H9 (cell line): Measurements from ENCODE around the gene EHBP1. TPM values are rescaled to one million over a fixed set of nuclear protein-coding genes. Genes with fewer than 3 reads are reported as not detected.

ENCODE experiments used
- DNase-seq: peaks from one replicate; pipeline ENCODE4 v3.0.0-alpha.2; 2017
- H2AFZ ChIP-seq: one replicate; pipeline ENCODE4 v1.6.1; 2013; ENCODE audit warnings: mild to moderate bottlenecking, low read length, control low read depth, moderate library complexity
- H2AK5ac ChIP-seq: 2 replicates; pipeline ENCODE4 v1.6.1; 2013; ENCODE audit warnings: low read length, control low read depth, mixed read lengths; ENCODE audit not compliant: insufficient read length
- H2BK120ac ChIP-seq: one replicate; pipeline ENCODE4 v1.6.1; 2013; ENCODE audit warnings: low read depth, mild to moderate bottlenecking, low read length, control low read depth, inconsistent platforms; ENCODE audit not compliant: poor library complexity, severe bottlenecking
- H2BK12ac ChIP-seq: 2 replicates; pipeline ENCODE4 v1.6.1; 2013; ENCODE audit warnings: low read length, control low read depth, mixed read lengths, low read depth; ENCODE audit not compliant: insufficient read length
- H2BK15ac ChIP-seq: 2 replicates; pipeline ENCODE4 v1.6.1; 2013; ENCODE audit warnings: low read depth, low read length, control low read depth
- H2BK20ac ChIP-seq: one replicate; pipeline ENCODE4 v1.6.1; 2013; ENCODE audit warnings: low read depth, mild to moderate bottlenecking, low read length, control low read depth, inconsistent platforms; ENCODE audit not compliant: poor library complexity, severe bottlenecking
- H2BK5ac ChIP-seq: 2 replicates; pipeline ENCODE4 v1.6.1; 2013; ENCODE audit warnings: low read length, control low read depth, mixed read lengths; ENCODE audit not compliant: insufficient read length
- H3K14ac ChIP-seq: 2 replicates; pipeline ENCODE4 v1.6.1; 2013; ENCODE audit warnings: low read length, control low read depth; ENCODE audit not compliant: insufficient read depth
- H3K18ac ChIP-seq: 2 replicates; pipeline ENCODE4 v1.6.1; 2013; ENCODE audit warnings: low read depth, mild to moderate bottlenecking, mixed read lengths, low read length, control low read depth; ENCODE audit not compliant: insufficient read length
- H3K23ac ChIP-seq: 2 replicates; pipeline ENCODE4 v1.6.1; 2013; ENCODE audit warnings: low read length, control low read depth, mixed read lengths, low read depth; ENCODE audit not compliant: insufficient read length
- H3K23me2 ChIP-seq: 2 replicates; pipeline ENCODE4 v1.6.1; 2013; ENCODE audit warnings: low read depth, mild to moderate bottlenecking, mixed read lengths, low read length, control low read depth; ENCODE audit not compliant: insufficient read length, poor library complexity, severe bottlenecking
- H3K27ac ChIP-seq: 2 replicates; pipeline ENCODE4 v1.5.1; 2013; ENCODE audit warnings: low read length, control low read depth, mixed read lengths, low read depth; ENCODE audit not compliant: insufficient read length
- H3K27me3 ChIP-seq: 2 replicates; pipeline ENCODE4 v1.6.1; 2013; ENCODE audit warnings: low read length, control low read depth, inconsistent platforms; ENCODE audit not compliant: insufficient read depth
- H3K4ac ChIP-seq: 2 replicates; pipeline ENCODE4 v1.6.1; 2013; ENCODE audit warnings: low read depth, mild to moderate bottlenecking, control low read depth, inconsistent platforms, low read length, moderate library complexity
- H3K4me1 ChIP-seq: 2 replicates; pipeline ENCODE4 v1.6.1; 2013; ENCODE audit warnings: low read length, control low read depth, inconsistent platforms; ENCODE audit not compliant: insufficient read depth
- H3K4me2 ChIP-seq: 2 replicates; pipeline ENCODE4 v1.6.1; 2013; ENCODE audit warnings: low read length, control low read depth, mixed read lengths; ENCODE audit not compliant: insufficient read length, insufficient read depth
- H3K56ac ChIP-seq: 2 replicates; pipeline ENCODE4 v1.6.1; 2013; ENCODE audit warnings: low read depth, mild to moderate bottlenecking, mixed read lengths, low read length, control low read depth; ENCODE audit not compliant: insufficient read length
- H3K79me1 ChIP-seq: 2 replicates; pipeline ENCODE4 v1.6.1; 2013; ENCODE audit warnings: low read depth, mild to moderate bottlenecking, moderate library complexity, low read length, control low read depth, inconsistent platforms; ENCODE audit not compliant: insufficient read depth, poor library complexity, severe bottlenecking
- H3K79me2 ChIP-seq: 2 replicates; pipeline ENCODE4 v1.6.1; 2013; ENCODE audit warnings: low read length, control low read depth, inconsistent platforms; ENCODE audit not compliant: insufficient read depth
- H3K9ac ChIP-seq: 2 replicates; pipeline ENCODE4 v1.6.1; 2013; ENCODE audit warnings: low read length, control low read depth, mixed read lengths; ENCODE audit not compliant: insufficient read length; ENCODE audit errors: extremely low read depth
- H3K9me3 ChIP-seq: one replicate; pipeline ENCODE4 v1.6.1; 2013; ENCODE audit warnings: low read depth, low read length, inconsistent platforms; ENCODE audit not compliant: control insufficient read depth
- H3T11ph ChIP-seq: one replicate; pipeline ENCODE4 v1.6.1; 2013; ENCODE audit warnings: mild to moderate bottlenecking, low read length, control low read depth, inconsistent platforms
- H4K20me1 ChIP-seq: one replicate; pipeline ENCODE4 v1.6.1; 2013; ENCODE audit not compliant: control insufficient read depth, insufficient read length, insufficient read depth
- H4K5ac ChIP-seq: 2 replicates; pipeline ENCODE4 v1.6.1; 2013; ENCODE audit warnings: low read depth, mild to moderate bottlenecking, mixed read lengths, low read length, control low read depth; ENCODE audit not compliant: insufficient read length
- H4K8ac ChIP-seq: replicated peaks from 2 replicates; pipeline ENCODE4 v1.6.1; 2013; ENCODE audit warnings: low read length, control low read depth, mixed read lengths, low read depth; ENCODE audit not compliant: insufficient read length
- H4K91ac ChIP-seq: 2 replicates; pipeline ENCODE4 v1.6.1; 2013; ENCODE audit warnings: low read depth, mild to moderate bottlenecking, moderate library complexity, mixed read lengths, low read length, control low read depth; ENCODE audit not compliant: insufficient read length
- H3K27ac Mint-ChIP-seq, 3 experiments: 2 replicates in 2 of 3; 3 replicates in 1 of 3; pipeline ENCODE4 v1.8.0; 2020 to 2021; ENCODE audit warnings: mixed read lengths in 3 of 3, mild to moderate bottlenecking in 1 of 3, moderate library complexity in 1 of 3
- H3K27me3 Mint-ChIP-seq: 2 replicates; pipeline ENCODE4 v1.8.0; 2021; ENCODE audit warnings: low read depth, mild to moderate bottlenecking, moderate library complexity, mixed read lengths
- H3K36me3 Mint-ChIP-seq, 3 experiments: 2 replicates in 2 of 3; 3 replicates in 1 of 3; pipeline ENCODE4 v1.8.0; 2020 to 2021; ENCODE audit warnings: low read depth in 3 of 3, mixed read lengths in 3 of 3; ENCODE audit not compliant: insufficient read depth in 1 of 3
- H3K4me1 Mint-ChIP-seq, 2 experiments: 2 replicates each; pipeline ENCODE4 v1.8.0; 2020; ENCODE audit warnings: mixed read lengths in 2 of 2
- H3K4me3 Mint-ChIP-seq, 2 experiments: 2 replicates in 1 of 2; 3 replicates in 1 of 2; pipeline ENCODE4 v1.8.0; 2020 to 2021; ENCODE audit warnings: mild to moderate bottlenecking in 2 of 2, mixed read lengths in 2 of 2, moderate library complexity in 1 of 2
- H3K9me3 Mint-ChIP-seq, 2 experiments: 2 replicates in 1 of 2; 3 replicates in 1 of 2; pipeline ENCODE4 v1.8.0; 2020; ENCODE audit warnings: mild to moderate bottlenecking in 2 of 2, mixed read lengths in 2 of 2, moderate library complexity in 1 of 2
- WGBS: extraction: QIAGEN DNeasy Blood & Tissue Kit; methylation state at CpG from one replicate; pipeline ENCODE4 v1.1.7; 2013; ENCODE audit warnings: missing lambda C conversion rate, low lambda C conversion rate, mixed read lengths; ENCODE audit not compliant: insufficient read length; ENCODE audit errors: extremely low coverage; 5-methylcytosine and 5-hydroxymethylcytosine counted together
- total RNA-seq: library from RNA; stranded (reverse); gene quantifications from 2 replicates; pipeline ENCODE4 v1.2.1, GENCODE V29; 2021
- TF ChIP-seq, protein P1 (sequence below): fragments of 200-600 bp; sonication (generic); conservative IDR thresholded peaks from 3 replicates; pipeline ENCODE4 v1.8.0; 2021; ENCODE audit warnings: antibody characterized with exemption, mild to moderate bottlenecking

EHBP1 gene
- total RNA-seq, 1 experiment from 2014 or later = 35.6 TPM

DNA sequence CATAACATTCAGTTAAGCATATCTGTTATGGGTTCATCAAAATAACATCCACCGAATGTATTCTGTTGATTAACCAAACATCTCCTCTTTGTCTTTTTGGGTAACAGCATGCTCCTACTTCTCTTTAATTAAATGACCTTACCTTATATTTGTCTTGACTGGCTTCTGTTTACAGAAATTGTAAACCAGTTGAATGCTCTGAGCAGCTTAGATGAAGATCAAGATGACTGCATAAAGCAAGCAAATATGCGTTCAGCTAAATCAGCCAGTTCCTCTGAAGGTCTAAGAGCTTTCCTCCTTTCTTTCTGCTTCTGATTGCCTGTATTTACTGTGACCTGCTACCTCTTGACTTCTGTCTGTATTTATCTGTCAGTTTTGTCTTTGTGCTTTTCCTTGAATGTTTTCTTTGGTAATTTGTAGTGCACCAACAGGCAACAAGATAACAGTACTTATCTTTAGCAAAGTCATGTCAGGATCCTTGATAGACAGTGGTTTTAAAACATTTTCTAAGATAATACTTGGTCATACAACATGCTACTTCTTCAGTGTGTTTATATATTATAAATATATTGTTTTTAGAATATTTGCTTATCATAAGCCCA lies 152.8 kb downstream of the EHBP1 start:
- Histone ChIP-seq H3K18ac (no peak overlapping the region), H3K23ac (no peak overlapping the region), H4K5ac (no peak overlapping the region), H3K79me2 (no peaks in the 10 kb centered on the region), H3K56ac (no peak overlapping the region), H2BK20ac (no peak overlapping the region), H3K9ac (no peak overlapping the region), H3K79me1 (no peaks in the 10 kb centered on the region), H2BK12ac (no peak overlapping the region), H3K14ac (no peak overlapping the region), H3T11ph (no peak overlapping the region), H3K4me1 (no peaks in the 10 kb centered on the region), H3K27ac (no peak overlapping the region), H3K27me3 (no peaks in the 10 kb centered on the region), H3K4me2 (no peak overlapping the region), H3K23me2 (no peaks in the 10 kb centered on the region), H2BK120ac (no peak overlapping the region), H2BK15ac (no peak overlapping the region), H2AFZ (no peak overlapping the region), H4K20me1 (no peaks in the 10 kb centered on the region), H4K91ac (no peak overlapping the region), H2AK5ac (no peak overlapping the region), H3K4ac (no peak overlapping the region), H3K9me3 (no peaks in the 10 kb centered on the region), H2BK5ac (no peak overlapping the region), H4K8ac (no peak overlapping the region)
- WGBS = no CpG with 5 or more reads among the region's 2 CpGs
- peaks cover 0 to 8% of the 10 kb centered on the region in 2 experiments; a peak in 3 of 4 replicates for H3K4me1 Mint-ChIP-seq
- DNase-seq = no peak
- TF ChIP-seq, protein P1, sequence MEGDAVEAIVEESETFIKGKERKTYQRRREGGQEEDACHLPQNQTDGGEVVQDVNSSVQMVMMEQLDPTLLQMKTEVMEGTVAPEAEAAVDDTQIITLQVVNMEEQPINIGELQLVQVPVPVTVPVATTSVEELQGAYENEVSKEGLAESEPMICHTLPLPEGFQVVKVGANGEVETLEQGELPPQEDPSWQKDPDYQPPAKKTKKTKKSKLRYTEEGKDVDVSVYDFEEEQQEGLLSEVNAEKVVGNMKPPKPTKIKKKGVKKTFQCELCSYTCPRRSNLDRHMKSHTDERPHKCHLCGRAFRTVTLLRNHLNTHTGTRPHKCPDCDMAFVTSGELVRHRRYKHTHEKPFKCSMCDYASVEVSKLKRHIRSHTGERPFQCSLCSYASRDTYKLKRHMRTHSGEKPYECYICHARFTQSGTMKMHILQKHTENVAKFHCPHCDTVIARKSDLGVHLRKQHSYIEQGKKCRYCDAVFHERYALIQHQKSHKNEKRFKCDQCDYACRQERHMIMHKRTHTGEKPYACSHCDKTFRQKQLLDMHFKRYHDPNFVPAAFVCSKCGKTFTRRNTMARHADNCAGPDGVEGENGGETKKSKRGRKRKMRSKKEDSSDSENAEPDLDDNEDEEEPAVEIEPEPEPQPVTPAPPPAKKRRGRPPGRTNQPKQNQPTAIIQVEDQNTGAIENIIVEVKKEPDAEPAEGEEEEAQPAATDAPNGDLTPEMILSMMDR = no peak
- H3K9me3 Mint-ChIP-seq = peaks cover 0 to 3% of the 10 kb centered on the region in 2 experiments; a peak in 1 of 5 replicates
- H3K36me3 Mint-ChIP-seq = peaks cover 7 to 18% (median 10%) of the 10 kb centered on the region in 3 experiments; a peak in 6 of 7 replicates
- H3K27ac Mint-ChIP-seq = no peak overlapping the region
- no peak overlapping the region for H3K4me3 Mint-ChIP-seq
- H3K27me3 Mint-ChIP-seq = no peaks in the 10 kb centered on the region
